Suprapubic skin (tissue), 3 donors: Measurements from ENCODE around the gene ARHGAP10.

Experiments
- POLR2AphosphoS5 ChIP-seq, 3 donors: sonication (generic); formaldehyde crosslinking; IDR thresholded peaks; one replicate each; pipeline ENCODE4 v1.6.1; 2017; ENCODE audit warnings: antibody characterized with exemption in 3 of 3
- TF ChIP-seq, protein P1 (sequence below), 2 donors: fragments of 200-600 bp in 1 of 2; fragments of 450-650 bp in 1 of 2; sonication (generic) in 1 of 2; IDR thresholded peaks; one replicate each; pipeline ENCODE4 v1.5.1; 2016 to 2019; ENCODE audit warnings: antibody characterized with exemption in 2 of 2, mild to moderate bottlenecking in 1 of 2, moderate library complexity in 1 of 2

GRCh38 chr4:148053298-148054003 lies 321.6 kb downstream of the ARHGAP10 start:
- no peak for TF ChIP-seq POLR2AphosphoS5 (IDR thresholded peaks at IDR 0.05)
- TF ChIP-seq, protein P1, sequence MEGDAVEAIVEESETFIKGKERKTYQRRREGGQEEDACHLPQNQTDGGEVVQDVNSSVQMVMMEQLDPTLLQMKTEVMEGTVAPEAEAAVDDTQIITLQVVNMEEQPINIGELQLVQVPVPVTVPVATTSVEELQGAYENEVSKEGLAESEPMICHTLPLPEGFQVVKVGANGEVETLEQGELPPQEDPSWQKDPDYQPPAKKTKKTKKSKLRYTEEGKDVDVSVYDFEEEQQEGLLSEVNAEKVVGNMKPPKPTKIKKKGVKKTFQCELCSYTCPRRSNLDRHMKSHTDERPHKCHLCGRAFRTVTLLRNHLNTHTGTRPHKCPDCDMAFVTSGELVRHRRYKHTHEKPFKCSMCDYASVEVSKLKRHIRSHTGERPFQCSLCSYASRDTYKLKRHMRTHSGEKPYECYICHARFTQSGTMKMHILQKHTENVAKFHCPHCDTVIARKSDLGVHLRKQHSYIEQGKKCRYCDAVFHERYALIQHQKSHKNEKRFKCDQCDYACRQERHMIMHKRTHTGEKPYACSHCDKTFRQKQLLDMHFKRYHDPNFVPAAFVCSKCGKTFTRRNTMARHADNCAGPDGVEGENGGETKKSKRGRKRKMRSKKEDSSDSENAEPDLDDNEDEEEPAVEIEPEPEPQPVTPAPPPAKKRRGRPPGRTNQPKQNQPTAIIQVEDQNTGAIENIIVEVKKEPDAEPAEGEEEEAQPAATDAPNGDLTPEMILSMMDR (IDR thresholded peaks at IDR 0.05), result no peak
